ENCODE data around the gene AMY1B. TPM values are rescaled to one million over a fixed set of nuclear protein-coding genes. Genes with fewer than 3 reads are reported as not detected.
"Not testable (repeated sequence)": the region's sequence is repeated elsewhere in the genome, so short reads cannot be mapped to it uniquely, and the experiment has no call there.

Gene AMY1B
- polyA plus RNA-seq (2013, experiment 1 of 2): not detected
- polyA plus RNA-seq (2013, experiment 2 of 2): not detected

DNA sequence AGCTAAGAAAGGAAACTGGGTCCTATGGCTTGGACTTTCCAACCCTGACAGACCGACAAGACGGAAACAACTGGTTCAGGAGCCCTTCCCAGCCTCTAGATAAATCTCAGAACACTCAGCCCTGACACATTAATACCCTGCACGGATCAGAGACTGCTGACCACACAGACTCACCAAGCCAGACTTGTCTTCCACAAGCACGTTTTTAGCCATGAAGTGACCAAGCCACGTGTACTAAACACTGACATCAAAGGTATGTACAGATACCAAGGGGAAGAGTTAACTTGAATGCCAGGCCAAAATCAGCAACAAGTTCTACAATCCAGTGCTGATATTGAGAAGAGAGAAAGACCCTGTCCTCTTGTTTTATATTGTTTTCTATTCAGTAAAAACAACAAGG is at the start of gene AMY1B:
Gene AMY1B (minus strand): TSS at position 101 of the 400 bp plus-strand sequence. CDS start 571 bp downstream, outside the sequence.
- not testable (repeated sequence) for H3K9ac ChIP-seq (ENCODE audit: low read length); H3K14ac ChIP-seq (ENCODE audit: low read length in 2 of 2); H3K4ac ChIP-seq (ENCODE audit: low read depth in 1 of 2, low read length in 2 of 2); H4K91ac ChIP-seq (ENCODE audit: low read length); H2AFZ ChIP-seq (ENCODE audit: low read depth, low read length); H3K79me1 ChIP-seq (replicated peaks; ENCODE audit: low read length, poor library complexity, severe bottlenecking); H3K27me3 ChIP-seq (ENCODE audit: control insufficient read depth in 1 of 2, insufficient read depth in 1 of 2, low read length in 2 of 2); H3K18ac ChIP-seq (ENCODE audit: low read depth in 1 of 2, low read length in 2 of 2); H3K36me3 ChIP-seq (ENCODE audit: control insufficient read depth in 1 of 2, insufficient read depth in 2 of 2, low read depth in 1 of 2, low read length in 2 of 2); H3K4me3 ChIP-seq (ENCODE audit: insufficient read depth in 1 of 2, low read depth in 1 of 2, low read length in 2 of 2); H3K9me3 ChIP-seq (ENCODE audit: control insufficient read depth, low read length); H2BK120ac ChIP-seq (ENCODE audit: low read depth, low read length); H2BK15ac ChIP-seq (ENCODE audit: low read depth, poor library complexity, severe bottlenecking); H3K23ac ChIP-seq (ENCODE audit: low read length in 2 of 2); H3K4me2 ChIP-seq (ENCODE audit: low read length, poor library complexity, severe bottlenecking); H4K8ac ChIP-seq (ENCODE audit: low read length); H3K27ac ChIP-seq (ENCODE audit: low read length, poor library complexity, severe bottlenecking); H2BK5ac ChIP-seq (ENCODE audit: low read depth, low read length, poor library complexity, severe bottlenecking); H2AK5ac ChIP-seq (ENCODE audit: low read length, severe bottlenecking); H3K4me1 ChIP-seq (ENCODE audit: control insufficient read depth, insufficient read depth, low read depth, low read length); H2BK12ac ChIP-seq (ENCODE audit: low read length in 2 of 2); DNase-seq
- no CpG with 5 or more reads among the region's 5 CpGs for WGBS

DNA sequence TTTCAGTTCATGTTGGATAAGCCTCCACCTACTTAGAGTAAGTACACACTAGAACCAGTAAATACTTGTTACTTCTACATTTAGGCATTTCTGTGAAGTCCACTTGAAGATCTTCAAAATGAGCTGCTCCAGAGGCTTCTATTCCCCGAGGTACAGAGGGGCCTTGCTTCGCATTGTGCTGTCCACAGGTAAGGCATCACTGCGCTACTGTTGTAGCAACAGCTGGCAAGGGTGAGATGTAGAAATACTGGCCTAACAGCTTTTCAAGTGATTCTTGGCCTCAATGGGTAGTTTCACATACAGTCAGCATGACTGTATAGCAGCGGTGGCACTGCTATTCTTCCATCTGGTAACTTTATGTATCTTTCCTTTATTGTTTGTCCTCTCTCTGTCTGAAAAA is 49.0 kb upstream of the AMY1B start:
- not testable (repeated sequence) for H3K18ac ChIP-seq (ENCODE audit: low read depth in 1 of 2, low read length in 2 of 2); H3K4me2 ChIP-seq (ENCODE audit: low read length, poor library complexity, severe bottlenecking)
- WGBS: no CpG with 5 or more reads among the region's 4 CpGs

GRCh38 chr1:103744449-103744848 is 48.4 kb upstream of the AMY1B start:
- H2AFZ ChIP-seq (ENCODE audit: low read depth, low read length); H3K27ac ChIP-seq (ENCODE audit: low read length, poor library complexity, severe bottlenecking); H3K23ac ChIP-seq (ENCODE audit: low read length in 2 of 2); H3K14ac ChIP-seq (ENCODE audit: low read length in 2 of 2); H2AK5ac ChIP-seq (ENCODE audit: low read length, severe bottlenecking); H3K79me1 ChIP-seq (replicated peaks; ENCODE audit: low read length, poor library complexity, severe bottlenecking); H2BK12ac ChIP-seq (ENCODE audit: low read length in 2 of 2); H3K18ac ChIP-seq (ENCODE audit: low read depth in 1 of 2, low read length in 2 of 2); H4K8ac ChIP-seq (ENCODE audit: low read length); H2BK120ac ChIP-seq (ENCODE audit: low read depth, low read length); H3K4me3 ChIP-seq (ENCODE audit: insufficient read depth in 1 of 2, low read depth in 1 of 2, low read length in 2 of 2); H3K4me1 ChIP-seq (ENCODE audit: control insufficient read depth, insufficient read depth, low read depth, low read length); DNase-seq; H3K4ac ChIP-seq (ENCODE audit: low read depth in 1 of 2, low read length in 2 of 2); H3K4me2 ChIP-seq (ENCODE audit: low read length, poor library complexity, severe bottlenecking); H4K91ac ChIP-seq (ENCODE audit: low read length); H2BK15ac ChIP-seq (ENCODE audit: low read depth, poor library complexity, severe bottlenecking); H3K9me3 ChIP-seq (ENCODE audit: control insufficient read depth, low read length); H3K9ac ChIP-seq (ENCODE audit: low read length); H3K36me3 ChIP-seq (ENCODE audit: control insufficient read depth in 1 of 2, insufficient read depth in 2 of 2, low read depth in 1 of 2, low read length in 2 of 2); H3K27me3 ChIP-seq (ENCODE audit: control insufficient read depth in 1 of 2, insufficient read depth in 1 of 2, low read length in 2 of 2); H2BK5ac ChIP-seq (ENCODE audit: low read depth, low read length, poor library complexity, severe bottlenecking): not testable (repeated sequence)
- WGBS: no CpG with 5 or more reads among the region's 4 CpGs

More for the DNA sequence above, 49.0 kb upstream of the AMY1B start:
- not testable (repeated sequence) for H3K23ac ChIP-seq (ENCODE audit: low read length in 2 of 2); H3K9ac ChIP-seq (ENCODE audit: low read length); H2BK12ac ChIP-seq (ENCODE audit: low read length in 2 of 2); H3K9me3 ChIP-seq (ENCODE audit: control insufficient read depth, low read length); H4K91ac ChIP-seq (ENCODE audit: low read length); H3K14ac ChIP-seq (ENCODE audit: low read length in 2 of 2); H3K4me3 ChIP-seq (ENCODE audit: insufficient read depth in 1 of 2, low read depth in 1 of 2, low read length in 2 of 2); H2AFZ ChIP-seq (ENCODE audit: low read depth, low read length); H3K79me1 ChIP-seq (replicated peaks; ENCODE audit: low read length, poor library complexity, severe bottlenecking); DNase-seq; H3K27ac ChIP-seq (ENCODE audit: low read length, poor library complexity, severe bottlenecking); H2AK5ac ChIP-seq (ENCODE audit: low read length, severe bottlenecking); H3K4me1 ChIP-seq (ENCODE audit: control insufficient read depth, insufficient read depth, low read depth, low read length); H2BK5ac ChIP-seq (ENCODE audit: low read depth, low read length, poor library complexity, severe bottlenecking); H4K8ac ChIP-seq (ENCODE audit: low read length); H3K4ac ChIP-seq (ENCODE audit: low read depth in 1 of 2, low read length in 2 of 2); H3K27me3 ChIP-seq (ENCODE audit: control insufficient read depth in 1 of 2, insufficient read depth in 1 of 2, low read length in 2 of 2); H2BK120ac ChIP-seq (ENCODE audit: low read depth, low read length); H2BK15ac ChIP-seq (ENCODE audit: low read depth, poor library complexity, severe bottlenecking); H3K36me3 ChIP-seq (ENCODE audit: control insufficient read depth in 1 of 2, insufficient read depth in 2 of 2, low read depth in 1 of 2, low read length in 2 of 2)

DNA sequence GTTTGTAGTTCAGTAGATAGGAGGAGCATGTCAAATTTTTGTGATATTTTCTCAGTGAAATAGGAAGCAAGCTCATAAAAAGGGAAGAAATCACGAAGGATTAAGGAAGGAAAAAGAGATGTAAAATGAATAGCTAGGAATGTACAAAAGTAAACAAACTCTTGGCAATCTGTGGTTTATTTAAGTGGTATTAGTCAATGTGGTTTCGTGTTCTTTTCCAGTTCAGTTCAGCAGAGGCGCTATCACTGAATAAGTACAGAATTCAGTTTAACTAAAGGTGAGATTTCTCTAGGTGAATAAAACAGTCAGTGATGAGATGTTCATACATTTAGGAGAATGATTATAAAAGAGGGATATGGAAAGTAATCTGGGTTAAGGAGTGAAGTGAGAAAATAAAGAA is 42.0 kb upstream of the AMY1B start:
- not testable (repeated sequence) for H2BK5ac ChIP-seq (ENCODE audit: low read depth, low read length, poor library complexity, severe bottlenecking); H3K4me2 ChIP-seq (ENCODE audit: low read length, poor library complexity, severe bottlenecking); H2AFZ ChIP-seq (ENCODE audit: low read depth, low read length); H3K4me3 ChIP-seq (ENCODE audit: insufficient read depth in 1 of 2, low read depth in 1 of 2, low read length in 2 of 2); H3K36me3 ChIP-seq (ENCODE audit: control insufficient read depth in 1 of 2, insufficient read depth in 2 of 2, low read depth in 1 of 2, low read length in 2 of 2); H3K23ac ChIP-seq (ENCODE audit: low read length in 2 of 2); H4K8ac ChIP-seq (ENCODE audit: low read length); H3K4ac ChIP-seq (ENCODE audit: low read depth in 1 of 2, low read length in 2 of 2); H3K4me1 ChIP-seq (ENCODE audit: control insufficient read depth, insufficient read depth, low read depth, low read length); H2BK12ac ChIP-seq (ENCODE audit: low read length in 2 of 2); H3K27ac ChIP-seq (ENCODE audit: low read length, poor library complexity, severe bottlenecking); H3K9me3 ChIP-seq (ENCODE audit: control insufficient read depth, low read length); H3K14ac ChIP-seq (ENCODE audit: low read length in 2 of 2); H3K27me3 ChIP-seq (ENCODE audit: control insufficient read depth in 1 of 2, insufficient read depth in 1 of 2, low read length in 2 of 2); DNase-seq; H4K91ac ChIP-seq (ENCODE audit: low read length); H3K18ac ChIP-seq (ENCODE audit: low read depth in 1 of 2, low read length in 2 of 2); H2BK120ac ChIP-seq (ENCODE audit: low read depth, low read length); H2BK15ac ChIP-seq (ENCODE audit: low read depth, poor library complexity, severe bottlenecking); H2AK5ac ChIP-seq (ENCODE audit: low read length, severe bottlenecking); H3K79me1 ChIP-seq (replicated peaks; ENCODE audit: low read length, poor library complexity, severe bottlenecking); H3K9ac ChIP-seq (ENCODE audit: low read length)
- WGBS: no CpG with 5 or more reads among the region's 3 CpGs

All from mesenchymal stem cell (in vitro differentiated cells and primary cell).